GM21576 (cell line): ENCODE results near the gene ANKRD53.

Experiments used
- ATAC-seq: cut with Tn5 transposase; IDR thresholded peaks from one replicate; pipeline ENCODE4 v1.9.1; 2021; ENCODE audit warnings: mild to moderate bottlenecking, moderate library complexity; ENCODE audit not compliant: unreplicated experiment

Gene ANKRD53, protein sequence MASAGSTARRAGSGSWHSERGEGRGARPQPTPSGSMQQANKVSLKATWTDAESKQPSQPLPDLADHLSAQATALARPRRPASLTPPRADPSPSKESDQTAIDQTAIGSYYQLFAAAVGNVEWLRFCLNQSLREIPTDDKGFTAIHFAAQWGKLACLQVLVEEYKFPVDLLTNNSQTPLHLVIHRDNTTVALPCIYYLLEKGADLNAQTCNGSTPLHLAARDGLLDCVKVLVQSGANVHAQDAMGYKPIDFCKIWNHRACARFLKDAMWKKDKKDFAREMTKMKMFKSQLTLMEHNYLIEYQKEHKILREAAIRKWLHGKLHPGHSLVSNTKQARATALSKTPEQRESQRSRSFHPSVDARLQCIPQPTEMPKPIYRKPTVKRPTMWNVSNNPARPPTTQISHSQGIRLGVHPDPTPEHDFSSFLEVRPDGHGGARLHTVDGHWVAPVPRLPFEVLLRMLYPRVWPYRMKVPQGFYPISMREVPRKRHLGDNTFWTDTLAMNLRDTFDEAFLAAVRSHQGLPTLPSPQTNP

DNA sequence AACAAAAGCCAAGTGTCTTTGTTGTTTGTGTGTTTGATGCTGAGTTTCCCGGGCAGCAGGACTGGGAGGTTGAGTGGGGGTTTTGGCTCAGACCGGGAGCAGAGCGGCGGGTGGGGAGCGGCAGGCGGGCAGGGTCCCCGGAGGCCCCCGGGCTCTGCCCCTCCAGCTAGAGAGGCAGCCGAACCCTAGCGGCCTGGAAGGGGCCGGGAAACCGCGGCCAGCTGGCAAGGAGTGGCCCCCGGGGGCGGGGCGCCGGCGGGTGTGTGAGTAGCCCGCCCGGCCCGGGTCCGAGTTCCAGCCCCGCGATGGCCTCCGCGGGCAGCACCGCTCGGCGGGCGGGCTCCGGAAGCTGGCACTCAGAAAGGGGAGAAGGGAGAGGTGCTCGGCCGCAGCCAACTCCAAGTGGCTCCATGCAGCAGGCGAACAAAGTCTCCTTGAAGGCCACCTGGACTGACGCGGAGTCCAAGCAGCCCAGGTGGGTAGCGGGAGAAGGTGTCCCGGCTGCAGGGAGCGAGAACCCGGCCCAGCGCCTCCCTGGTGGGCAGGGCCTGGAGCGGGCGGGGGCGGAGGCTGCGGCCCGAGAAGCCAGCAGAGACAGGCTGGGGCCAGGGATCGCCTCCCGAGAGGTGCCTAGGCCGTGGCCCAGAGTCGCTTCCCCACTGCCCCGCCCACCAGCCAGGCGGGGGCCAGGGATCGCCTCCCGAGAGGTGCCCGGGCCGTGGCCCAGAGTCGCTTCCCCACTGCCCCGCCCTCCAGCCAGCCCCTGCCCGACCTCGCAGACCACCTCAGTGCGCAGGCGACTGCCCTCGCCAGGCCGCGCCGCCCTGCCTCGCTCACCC, at the start of gene ANKRD53:
ANKRD53 (plus strand) TSS at position 290 of the 839 bp plus-strand sequence; CDS start at position 306, 16 bp downstream.
- no peak for ATAC-seq

GRCh38 chr2:70930371-70931329, 47.8 kb upstream of the ANKRD53 start:
- ATAC-seq: no peak

GRCh38 chr2:70931376-70932000, 46.9 kb upstream of the ANKRD53 start:
- no peak for ATAC-seq

DNA sequence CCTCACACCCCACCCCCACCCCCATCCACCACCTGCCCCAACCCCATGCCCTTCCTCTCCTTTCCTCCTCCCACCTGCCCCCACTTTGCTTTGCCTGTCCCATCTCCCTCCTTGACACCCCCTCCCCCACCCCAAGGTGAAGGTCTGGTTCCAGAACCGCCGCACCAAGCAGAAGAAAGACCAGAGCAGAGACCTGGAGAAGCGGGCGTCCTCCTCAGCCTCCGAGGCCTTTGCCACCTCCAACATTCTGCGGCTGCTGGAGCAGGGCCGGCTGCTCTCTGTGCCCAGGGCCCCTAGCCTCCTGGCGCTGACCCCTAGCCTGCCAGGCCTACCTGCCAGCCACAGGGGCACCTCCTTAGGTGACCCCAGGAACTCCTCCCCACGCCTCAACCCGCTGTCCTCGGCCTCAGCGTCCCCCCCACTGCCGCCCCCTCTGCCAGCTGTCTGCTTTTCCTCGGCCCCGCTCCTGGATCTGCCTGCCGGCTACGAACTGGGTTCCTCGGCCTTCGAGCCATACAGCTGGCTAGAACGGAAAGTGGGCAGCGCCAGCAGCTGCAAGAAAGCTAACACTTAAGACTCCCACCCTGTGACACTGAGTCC, 45.7 kb upstream of the ANKRD53 start:
- no peak for ATAC-seq

DNA sequence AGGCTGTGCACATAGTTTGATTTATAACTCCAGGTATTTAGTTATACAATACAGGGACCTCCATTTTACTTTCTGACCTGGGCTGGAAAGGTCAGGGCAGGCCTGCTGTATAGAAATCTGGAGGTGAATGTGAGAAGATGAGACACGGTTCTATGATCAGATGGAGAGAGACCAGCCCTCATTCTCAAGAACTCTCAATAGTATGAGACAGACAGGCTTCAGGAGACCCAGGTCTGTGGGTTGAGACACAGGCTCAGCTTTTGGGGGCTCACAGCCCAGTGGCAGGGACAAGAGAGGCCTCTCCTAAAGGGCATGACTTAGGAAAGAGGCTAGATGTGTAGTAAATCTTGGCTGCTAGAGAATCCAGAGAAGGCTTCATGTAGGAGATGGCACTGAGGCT, 43.4 kb upstream of the ANKRD53 start:
- ATAC-seq: no peak

- ATAC-seq: no peak
Measured at GRCh38 chr2:70935468-70936164, 42.8 kb upstream of the ANKRD53 start, which contains the start of gene ATP6V1B1. Gene ATP6V1B1, plus strand, starts transcription at chr2:70935900. Its CDS starts 55 bp downstream, at chr2:70935955.

DNA sequence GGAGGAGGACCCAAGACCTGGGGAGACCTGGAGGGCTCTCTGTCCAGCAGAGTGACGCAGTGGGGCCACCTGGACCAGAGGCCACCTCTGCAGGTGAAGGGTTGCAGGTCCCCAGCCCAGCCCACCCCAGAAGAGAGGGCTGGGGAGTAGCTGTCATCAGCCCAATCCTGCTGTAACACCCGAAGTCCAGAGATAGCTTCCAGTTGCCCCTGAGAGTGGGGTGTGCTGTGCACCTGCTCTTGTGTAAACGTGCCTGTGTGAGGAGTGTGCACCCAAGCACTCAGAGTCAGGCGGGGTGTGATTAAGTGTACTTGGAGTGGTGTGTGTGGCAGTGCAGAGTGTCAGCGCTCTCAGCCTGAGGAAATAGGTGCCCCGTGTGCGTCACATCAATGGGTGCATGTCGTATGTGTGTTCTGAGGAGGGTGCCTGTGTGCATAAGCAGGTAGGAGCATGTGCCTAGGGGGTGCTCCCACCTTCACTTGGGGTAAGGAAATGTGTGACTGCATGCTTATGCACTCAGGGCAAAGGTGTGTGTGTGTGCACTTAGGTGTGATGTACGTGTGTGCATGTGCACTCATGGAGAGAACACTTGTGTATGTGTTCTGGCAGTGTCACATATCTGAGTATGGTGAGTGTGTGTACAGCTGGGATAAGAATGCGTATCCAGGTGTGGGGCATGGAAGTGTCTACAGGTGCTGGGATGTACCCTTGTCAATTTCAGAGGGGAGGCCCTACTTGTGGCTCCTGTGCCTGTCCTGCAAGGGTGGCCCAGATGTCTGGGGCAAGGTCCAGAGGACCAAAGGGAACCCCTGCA, 42.1 kb upstream of the ANKRD53 start:
- ATAC-seq: no peak

GRCh38 chr2:70936979-70937811, 41.2 kb upstream of the ANKRD53 start:
- ATAC-seq: no peak

- ATAC-seq: no peak
Measured at GRCh38 chr2:70937866-70938585, 40.4 kb upstream of the ANKRD53 start.

- no peak for ATAC-seq
Measured at GRCh38 chr2:70938586-70938950, 39.9 kb upstream of the ANKRD53 start.

DNA sequence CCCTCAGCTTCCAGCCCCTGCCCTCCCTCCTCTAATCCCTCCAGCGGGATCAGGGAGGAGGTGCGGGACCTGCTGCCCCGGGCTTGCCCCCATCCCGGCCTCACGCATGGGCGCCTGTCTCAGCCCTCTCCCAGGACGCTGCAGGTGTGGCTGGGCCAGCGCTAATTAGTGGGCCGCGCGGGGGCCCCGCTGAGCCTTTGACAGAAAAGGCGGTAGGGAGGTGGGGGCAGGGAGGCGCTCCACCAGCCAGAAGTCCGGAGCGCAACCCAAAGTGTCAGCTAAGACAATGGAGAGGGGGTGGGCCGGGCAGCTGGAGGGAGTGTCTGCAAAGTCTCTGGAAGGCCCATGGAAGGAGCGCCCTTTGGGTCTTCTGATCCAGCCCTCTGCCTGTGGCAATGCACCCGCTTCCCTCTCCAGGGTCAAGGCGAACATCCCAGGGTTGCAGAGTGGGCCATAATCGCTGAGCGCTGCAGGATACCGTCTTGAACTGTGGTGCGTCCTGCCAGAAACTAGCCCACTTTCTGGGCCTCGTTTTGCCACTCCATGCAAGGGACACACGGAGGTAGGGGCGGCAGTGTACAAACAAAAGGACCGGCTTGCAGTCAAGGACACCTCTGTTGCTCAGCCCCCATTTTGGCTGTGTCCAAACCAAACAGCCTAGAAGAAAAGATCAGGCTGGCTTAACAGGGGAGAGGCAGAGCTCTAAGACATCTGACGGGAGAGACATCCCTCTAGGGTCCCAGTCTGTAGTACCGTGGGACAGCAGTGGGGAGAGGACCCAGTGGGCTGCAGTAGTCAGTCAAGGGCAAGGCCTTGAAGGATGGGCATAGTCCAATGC, 39.2 kb upstream of the ANKRD53 start:
- no peak for ATAC-seq

GRCh38 chr2:70939839-70940580, 38.4 kb upstream of the ANKRD53 start:
- no peak for ATAC-seq

GRCh38 chr2:70941186-70941585, 37.2 kb upstream of the ANKRD53 start:
- ATAC-seq: no peak

- ATAC-seq: no peak
Measured at GRCh38 chr2:70941701-70942100, 36.7 kb upstream of the ANKRD53 start.
